Loucy (cell line): ENCODE measurements around the gene ABCC4.

Source experiments
- EZH2phosphoT487 ChIP-seq: fragments of 200-600 bp; IDR thresholded peaks from 2 replicates; pipeline ENCODE4 v1.6.1; 2018; ENCODE audit warnings: antibody characterized with exemption, mild to moderate bottlenecking, moderate library complexity, borderline replicate concordance
- TF ChIP-seq, protein P1 (sequence below): fragments of 200-600 bp; sonication (generic); conservative IDR thresholded peaks from 2 replicates; pipeline ENCODE4 v1.5.1; 2014; ENCODE audit warnings: mild to moderate bottlenecking, antibody characterized with exemption, low read length

DNA sequence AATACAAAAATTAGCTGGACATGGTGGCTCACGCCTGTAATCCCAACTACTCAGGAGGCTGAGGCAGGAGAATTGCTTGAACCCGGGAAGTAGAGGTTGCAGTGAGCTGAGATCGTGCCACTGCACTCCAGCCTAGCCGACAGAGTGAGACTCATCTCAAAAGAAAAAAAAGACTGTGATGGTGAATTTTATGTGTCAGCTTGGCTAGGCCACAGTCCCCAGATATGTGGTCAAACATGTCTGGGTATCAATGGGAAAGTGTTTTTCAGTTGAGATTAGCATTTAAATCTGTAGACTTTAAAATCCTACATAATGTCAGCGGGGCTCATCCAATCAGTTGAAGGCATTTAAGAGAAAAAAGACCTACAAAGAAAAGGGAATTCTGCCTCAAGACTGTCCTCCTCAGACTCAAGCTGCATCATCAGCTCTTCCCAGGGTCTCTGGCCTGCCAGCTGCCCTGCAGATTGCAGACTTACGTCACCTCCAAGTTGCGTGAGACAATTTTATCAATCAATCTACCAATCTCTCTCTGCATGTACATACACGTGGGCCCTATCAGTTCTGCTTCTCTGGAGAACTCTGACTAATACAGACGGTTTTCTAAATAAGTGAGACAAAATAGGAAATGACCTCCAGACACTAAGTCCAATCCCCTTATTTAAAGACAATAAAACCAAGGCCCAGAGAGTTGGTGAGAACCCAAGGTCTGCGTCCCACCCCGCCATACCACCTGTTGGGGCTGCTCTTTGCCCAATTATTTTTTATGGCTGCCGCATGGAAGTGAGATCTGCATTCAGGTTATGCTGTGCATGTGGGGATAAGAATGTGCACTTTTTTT is 99.2 kb downstream of the ABCC4 start:
- TF ChIP-seq EZH2phosphoT487, result no peak
- TF ChIP-seq, protein P1, sequence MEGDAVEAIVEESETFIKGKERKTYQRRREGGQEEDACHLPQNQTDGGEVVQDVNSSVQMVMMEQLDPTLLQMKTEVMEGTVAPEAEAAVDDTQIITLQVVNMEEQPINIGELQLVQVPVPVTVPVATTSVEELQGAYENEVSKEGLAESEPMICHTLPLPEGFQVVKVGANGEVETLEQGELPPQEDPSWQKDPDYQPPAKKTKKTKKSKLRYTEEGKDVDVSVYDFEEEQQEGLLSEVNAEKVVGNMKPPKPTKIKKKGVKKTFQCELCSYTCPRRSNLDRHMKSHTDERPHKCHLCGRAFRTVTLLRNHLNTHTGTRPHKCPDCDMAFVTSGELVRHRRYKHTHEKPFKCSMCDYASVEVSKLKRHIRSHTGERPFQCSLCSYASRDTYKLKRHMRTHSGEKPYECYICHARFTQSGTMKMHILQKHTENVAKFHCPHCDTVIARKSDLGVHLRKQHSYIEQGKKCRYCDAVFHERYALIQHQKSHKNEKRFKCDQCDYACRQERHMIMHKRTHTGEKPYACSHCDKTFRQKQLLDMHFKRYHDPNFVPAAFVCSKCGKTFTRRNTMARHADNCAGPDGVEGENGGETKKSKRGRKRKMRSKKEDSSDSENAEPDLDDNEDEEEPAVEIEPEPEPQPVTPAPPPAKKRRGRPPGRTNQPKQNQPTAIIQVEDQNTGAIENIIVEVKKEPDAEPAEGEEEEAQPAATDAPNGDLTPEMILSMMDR, result no peak
